ENCODE measurements around the gene KRTAP10-1.

The KRTAP10-1 gene

GRCh38 chr21:44529503-44530125 lies 10.4 kb downstream of the KRTAP10-1 start:
- FAIRE-seq (no peak), DNase-seq (ENCODE audit: insufficient read length, low spot score) (no peak)
- TF ChIP-seq CTCF (IDR thresholded peaks at IDR 0.05; ENCODE audit: insufficient read depth, missing control alignments) = no peak

GRCh38 chr21:44529011-44529421 lies 11.0 kb downstream of the KRTAP10-1 start:
- no peak for TF ChIP-seq CTCF (IDR thresholded peaks at IDR 0.05; ENCODE audit: insufficient read depth, missing control alignments)

DNA sequence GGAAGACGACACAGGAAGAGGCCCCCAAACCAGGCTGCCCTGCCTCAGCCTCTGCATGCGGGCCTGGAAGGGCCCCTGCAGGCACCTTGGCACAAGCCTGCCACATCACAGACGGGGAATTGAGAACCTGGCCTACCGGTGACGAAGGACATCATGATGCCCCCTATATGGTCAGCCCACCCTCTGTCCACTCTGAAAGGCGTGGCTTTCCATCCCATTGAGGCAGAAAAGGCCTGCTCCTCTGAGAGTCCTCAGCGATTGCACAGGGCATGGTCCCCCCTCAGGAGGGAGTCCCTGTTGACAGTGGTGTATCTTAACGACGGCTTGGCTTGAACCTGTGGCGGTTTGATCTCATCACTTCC lies 11.4 kb downstream of the KRTAP10-1 start:
- no peak for DNase-seq (ENCODE audit: insufficient read length, low spot score)
- TF ChIP-seq CTCF (IDR thresholded peaks at IDR 0.05; ENCODE audit: insufficient read depth, missing control alignments) = no peak
- FAIRE-seq = no peak

More at GRCh38 chr21:44529011-44529421, 11.0 kb downstream of the KRTAP10-1 start:
- FAIRE-seq (no peak), DNase-seq (ENCODE audit: insufficient read length, low spot score) (no peak)

GRCh38 chr21:44527983-44528633 lies 11.9 kb downstream of the KRTAP10-1 start:
- TF ChIP-seq CTCF (IDR thresholded peaks at IDR 0.05; ENCODE audit: insufficient read depth, missing control alignments) = no peak
- no peak for DNase-seq (ENCODE audit: insufficient read length, low spot score)
- no peak for FAIRE-seq

DNA sequence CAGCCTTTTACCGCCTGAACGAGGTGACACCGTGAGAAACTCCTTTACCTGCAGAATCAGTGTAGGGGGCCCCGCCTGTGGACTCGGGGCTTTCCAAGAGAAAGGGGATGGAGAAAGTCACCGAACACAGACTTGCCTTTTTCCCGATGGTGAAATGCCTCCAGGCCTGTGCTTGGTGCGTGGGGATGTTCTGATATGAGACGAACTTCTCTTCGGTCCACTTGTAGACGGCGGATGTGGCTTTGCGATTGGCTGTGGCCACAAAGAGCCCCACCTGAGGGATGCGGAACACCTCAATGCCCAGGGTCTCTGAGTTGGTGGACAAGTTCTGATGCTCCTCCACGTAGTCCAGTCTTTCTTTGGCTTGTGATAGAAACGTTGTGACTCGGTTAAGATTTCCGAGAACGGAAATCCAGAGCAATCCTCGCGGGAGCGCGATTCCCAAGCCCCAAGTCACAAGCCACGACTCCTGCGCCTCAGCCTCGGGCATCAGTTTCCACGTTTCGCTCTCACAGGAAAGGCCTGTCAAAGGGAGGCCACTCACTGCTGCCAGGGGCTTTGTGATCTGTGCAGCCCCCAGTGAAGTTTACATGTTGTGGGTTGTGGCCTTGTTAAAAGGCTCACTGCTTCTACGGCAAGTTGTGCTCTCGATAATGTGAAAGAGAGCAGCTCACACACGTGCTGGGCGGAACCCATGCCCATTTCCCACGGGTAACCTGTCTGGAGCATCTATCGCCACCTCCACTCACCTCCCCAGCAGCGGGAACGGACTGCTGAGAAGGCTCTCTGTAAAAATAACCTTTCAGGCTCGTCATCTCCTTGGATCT lies 12.6 kb downstream of the KRTAP10-1 start:
- no peak for TF ChIP-seq CTCF (IDR thresholded peaks at IDR 0.05; ENCODE audit: insufficient read depth, missing control alignments)
- FAIRE-seq (no peak), DNase-seq (ENCODE audit: insufficient read length, low spot score) (no peak)

DNA sequence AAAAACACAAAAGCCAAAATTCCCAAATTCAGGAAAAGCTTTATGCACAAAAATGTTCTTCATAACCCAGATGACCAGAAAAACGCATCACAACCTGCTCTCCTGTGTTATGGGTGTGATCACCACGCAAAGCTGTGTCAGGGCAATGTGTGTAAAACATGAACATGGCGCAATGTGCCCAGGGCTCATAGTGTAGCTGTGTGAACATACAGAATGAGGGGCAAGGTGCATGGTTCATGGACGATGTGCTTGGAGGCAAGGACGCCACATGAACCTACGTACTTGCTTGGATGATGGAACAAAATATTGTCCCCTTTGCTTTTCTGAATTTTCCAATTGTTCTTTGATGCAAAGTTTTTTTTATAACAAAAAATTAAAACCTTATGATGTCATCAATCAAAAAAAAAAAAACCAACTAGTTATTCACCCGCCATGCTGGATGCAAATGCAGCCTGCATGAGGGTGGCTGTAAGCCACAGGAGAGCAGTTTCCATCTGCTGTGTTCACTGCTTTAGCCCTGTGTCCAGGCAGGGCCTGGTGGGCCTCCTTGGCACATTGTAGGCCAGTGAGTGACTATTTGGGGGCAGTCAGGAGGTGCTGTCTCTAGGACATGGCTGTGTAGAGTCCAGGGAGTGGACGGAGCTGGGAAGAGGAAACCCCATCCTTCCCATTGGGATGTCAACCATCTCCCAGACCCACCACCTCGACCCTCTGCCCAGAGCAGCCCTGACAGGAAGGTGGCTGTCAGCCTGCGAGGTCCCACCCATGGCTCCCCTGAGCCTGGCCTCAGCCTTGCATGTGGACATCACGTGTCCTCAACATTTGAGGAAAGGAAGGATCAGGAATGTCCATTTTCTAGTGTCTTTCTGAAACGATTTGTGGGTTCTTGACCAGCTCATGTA lies 13.6 kb downstream of the KRTAP10-1 start:
- FAIRE-seq (no peak), DNase-seq (ENCODE audit: insufficient read length, low spot score) (no peak)
- no peak for TF ChIP-seq CTCF (IDR thresholded peaks at IDR 0.05; ENCODE audit: insufficient read depth, missing control alignments)
